SK-N-SH treated with all-trans-retinoic acid at 6 μM for 48 hours (cell line): ENCODE measurements around the gene B3GALNT2.

ENCODE experiments used
- BACH2 ChIP-seq: fragments of 250-450 bp; sonication (Bioruptor Pico); IDR thresholded peaks from 2 replicates; pipeline ENCODE4 v1.9.0; 2021; ENCODE audit warnings: mild to moderate bottlenecking, borderline replicate concordance
- CSDC2 ChIP-seq: fragments of 250-450 bp; sonication (Bioruptor Pico); IDR thresholded peaks from 2 replicates; pipeline ENCODE4 v1.5.0; 2020; ENCODE audit warnings: mild to moderate bottlenecking, moderate library complexity
- OSR1 ChIP-seq: fragments of 250-450 bp; sonication (Bioruptor Pico); IDR thresholded peaks from 2 replicates; pipeline ENCODE4 v1.8.0; 2022; ENCODE audit warnings: moderate library complexity, mild to moderate bottlenecking, inconsistent platforms
- PATZ1 ChIP-seq: fragments of 250-450 bp; sonication (Bioruptor Pico); IDR thresholded peaks from 2 replicates; pipeline ENCODE4 v1.8.0; 2020; ENCODE audit warnings: mild to moderate bottlenecking, moderate library complexity, borderline replicate concordance
- RARB ChIP-seq: fragments of 250-450 bp; sonication (Bioruptor Pico); IDR thresholded peaks from 2 replicates; pipeline ENCODE4 v1.8.0; 2021; ENCODE audit warnings: mild to moderate bottlenecking, moderate library complexity
- SNAI2 ChIP-seq: fragments of 250-450 bp; sonication (Bioruptor Pico); IDR thresholded peaks from 2 replicates; pipeline ENCODE4 v1.5.0; 2020; ENCODE audit warnings: mild to moderate bottlenecking, moderate library complexity
- TOX ChIP-seq: fragments of 250-450 bp; sonication (Bioruptor Pico); IDR thresholded peaks from 2 replicates; pipeline ENCODE4 v1.8.0; 2021; ENCODE audit warnings: mild to moderate bottlenecking, moderate library complexity, borderline replicate concordance
- ZFP3 ChIP-seq: fragments of 250-450 bp; sonication (Bioruptor Pico); IDR thresholded peaks from 2 replicates; pipeline ENCODE4 v1.5.0; 2020; ENCODE audit warnings: mild to moderate bottlenecking, moderate library complexity
- ZFP30 ChIP-seq: fragments of 450-650 bp; formaldehyde crosslinking; IDR thresholded peaks from 2 replicates; pipeline ENCODE4 v1.5.0; 2022; ENCODE audit warnings: mild to moderate bottlenecking, moderate library complexity
- ZNF565 ChIP-seq: fragments of 450-650 bp; formaldehyde crosslinking; conservative IDR thresholded peaks from 2 replicates; pipeline ENCODE4 v1.5.0; 2020; ENCODE audit warnings: low read depth, mild to moderate bottlenecking, moderate library complexity
- ZNF70 ChIP-seq: fragments of 450-650 bp; formaldehyde crosslinking; IDR thresholded peaks from 2 replicates; pipeline ENCODE4 v1.5.0; 2020; ENCODE audit warnings: mild to moderate bottlenecking, moderate library complexity
- ZNF8 ChIP-seq: fragments of 450-650 bp; formaldehyde crosslinking; IDR thresholded peaks from 2 replicates; pipeline ENCODE4 v1.5.0; 2020; ENCODE audit warnings: mild to moderate bottlenecking, moderate library complexity

GRCh38 chr1:235553112-235553551 lies 48.9 kb upstream of the B3GALNT2 start:
- TF ChIP-seq ZNF565 (no peak), ZFP30 (no peak), CSDC2 (CRISPR knock-in tag) (no peak), OSR1 (CRISPR knock-in tag) (no peak), BACH2 (CRISPR knock-in tag) (no peak), TOX (CRISPR knock-in tag) (no peak), ZNF8 (CRISPR knock-in tag) (no peak), PATZ1 (CRISPR knock-in tag) (no peak), ZFP3 (CRISPR knock-in tag) (no peak), SNAI2 (CRISPR knock-in tag) (no peak), RARB (no peak), ZNF70 (CRISPR knock-in tag) (no peak)
